Measurements from ENCODE around the gene RBM6. TPM values are rescaled to one million over a fixed set of nuclear protein-coding genes. Genes with fewer than 3 reads are reported as not detected.

The RBM6 gene
- polyA plus RNA-seq: 22.6 and 31.8 TPM in 2 replicates

GRCh38 chr3:49939858-49940666 lies at the start of gene RBM6:
RBM6 (plus strand) TSS chr3:49940150; CDS start chr3:49962642, 22,492 bp downstream.

GRCh38 chr3:49903451-49904424 lies 36.2 kb upstream of the RBM6 start, which contains the start of gene MST1R:
MST1R (minus strand) TSS chr3:49903873; CDS start chr3:49903609, 264 bp downstream.

DNA sequence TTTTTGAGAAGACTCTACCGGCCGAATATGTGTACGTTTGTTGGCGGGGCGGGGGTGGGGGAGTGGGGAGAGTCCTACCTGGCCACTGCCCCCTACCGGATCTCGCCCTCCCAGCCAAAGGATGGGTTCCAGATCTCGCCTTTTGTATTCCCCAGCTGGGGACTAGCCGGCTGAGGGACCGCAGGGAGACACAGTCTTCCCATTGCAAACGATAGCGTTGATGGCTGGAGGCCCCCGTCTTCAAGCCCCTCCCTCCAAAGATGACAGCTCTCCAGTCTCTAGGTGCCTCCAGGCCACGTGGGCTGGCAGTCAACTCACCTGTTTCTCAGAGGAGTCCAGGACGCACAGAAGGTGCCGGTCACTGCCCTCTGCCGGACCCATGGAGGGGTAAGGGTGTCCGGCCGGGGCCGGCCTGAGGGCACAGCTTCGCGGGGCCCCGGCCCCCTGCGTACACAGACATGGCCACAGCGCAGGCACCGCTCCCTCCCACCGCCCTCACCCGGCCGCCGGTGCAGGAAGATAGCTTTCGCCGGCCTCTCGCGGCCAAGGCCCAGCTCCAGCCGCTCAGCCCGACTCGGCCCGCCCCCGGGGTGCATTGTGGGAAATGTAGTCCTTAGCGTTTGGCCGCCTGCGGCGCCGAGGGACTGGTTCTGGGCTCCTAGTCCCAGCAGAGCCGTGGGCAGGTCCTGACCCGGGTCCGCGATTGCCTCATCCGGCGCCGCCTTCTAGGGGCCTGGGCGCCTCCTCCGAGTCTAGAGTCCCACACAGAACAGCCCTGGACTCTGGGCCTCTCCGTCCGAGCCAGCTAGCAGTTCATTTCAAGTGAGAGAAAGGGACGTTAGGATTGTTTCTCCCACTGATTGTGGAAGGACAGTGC lies 10.4 kb upstream of the RBM6 start, which contains the start of gene MON1A:
Gene MON1A (minus strand): TSS at position 521 of the 877 bp plus-strand sequence. CDS start 16,465 bp downstream, outside the sequence.

GRCh38 chr3:50088725-50089608 lies 149.0 kb downstream of the RBM6 start, which contains the start of gene RBM5:
RBM5 (plus strand) TSS chr3:50088919; CDS start chr3:50090435, 1,516 bp downstream.

Other genes with a start within 250 kb of the RBM6 start
- gene AMIGO3, start 220.5 kb upstream of the RBM6 start, polyA plus RNA-seq: not detected in 2 replicates
- gene GMPPB, start 216.2 kb upstream of the RBM6 start, polyA plus RNA-seq: 3.7 and 6.0 TPM in 2 replicates
- 2.9 and 3.6 TPM in 2 replicates for gene IP6K1, start 153.6 kb upstream of the RBM6 start, polyA plus RNA-seq
- gene CDHR4, start 140.3 kb upstream of the RBM6 start, polyA plus RNA-seq: not detected in 2 replicates
- not detected in 2 replicates for gene INKA1, start 136.9 kb upstream of the RBM6 start, polyA plus RNA-seq
- gene UBA7, start 126.2 kb upstream of the RBM6 start, polyA plus RNA-seq: 0.52 TPM in 1 of 2 replicates, not detected in the other
- 0.78 and 4.3 TPM in 2 replicates for gene TRAIP, start 83.6 kb upstream of the RBM6 start, polyA plus RNA-seq
- 0.11 and 22.0 TPM in 2 replicates for gene CAMKV, start 70.2 kb upstream of the RBM6 start, polyA plus RNA-seq
- not detected in 2 replicates for gene MST1R, start 36.3 kb upstream of the RBM6 start, polyA plus RNA-seq
- gene MON1A, start 10.3 kb upstream of the RBM6 start, polyA plus RNA-seq: 4.6 and 6.7 TPM in 2 replicates
- 27.7 and 31.1 TPM in 2 replicates for gene RBM5, start 148.8 kb downstream of the RBM6 start, polyA plus RNA-seq
- 0.10 TPM in 1 of 2 replicates, not detected in the other for gene SEMA3F, start 215.2 kb downstream of the RBM6 start, polyA plus RNA-seq